Measurements from ENCODE around the gene RAB40AL.

Gene RAB40AL

GRCh38 chrX:102985192-102985591, 48.1 kb downstream of the RAB40AL start:
- no peak for DNase-seq

Data from activated CD8-positive, alpha-beta memory T cell treated with anti-CD3 and anti-CD28 coated beads, Interleukin-2, amount 50 U/mL, for 4 hours (primary cell).